SK-N-SH treated with all-trans-retinoic acid at 6 μM for 48 hours (cell line): ENCODE results near the gene NFKBIB.

Experiments used
- BACH2 ChIP-seq: fragments of 250-450 bp; sonication (Bioruptor Pico); IDR thresholded peaks from 2 replicates; pipeline ENCODE4 v1.9.0; 2021; ENCODE audit warnings: mild to moderate bottlenecking, borderline replicate concordance
- GLIS3 ChIP-seq: fragments of 250-450 bp; sonication (Bioruptor Pico); IDR thresholded peaks from 2 replicates; pipeline ENCODE4 v1.5.0; 2020; ENCODE audit warnings: mild to moderate bottlenecking, moderate library complexity
- ZNF565 ChIP-seq: fragments of 450-650 bp; formaldehyde crosslinking; conservative IDR thresholded peaks from 2 replicates; pipeline ENCODE4 v1.5.0; 2020; ENCODE audit warnings: low read depth, mild to moderate bottlenecking, moderate library complexity

- TF ChIP-seq ZNF565 (CRISPR knock-in tag) (no peak), GLIS3 (CRISPR knock-in tag) (no peak), BACH2 (CRISPR knock-in tag) (no peak)
These were observed 45.3 kb downstream of the NFKBIB start for GRCh38 chr19:38944981-38945506.
